HepG2 (cell line): ENCODE measurements around the gene BCDIN3D. TPM values are rescaled to one million over a fixed set of nuclear protein-coding genes. Genes with fewer than 3 reads are reported as not detected.

Experiments
- ATAC-seq: fragments of 200-7000 bp; cut with Tn5 transposase; 3 replicates; pipeline ENCODE4 v1.9.1; 2020; ENCODE audit warnings: mild to moderate bottlenecking, moderate library complexity
- BruUV-seq: library from RNA; stranded (reverse); fragments of 400-500 nt; replicated peaks from 2 replicates; lab custom pipeline; 2021; lab: Mats Ljungman, UMichigan
- CTCF ChIA-PET: fragments of 300-600 bp; formaldehyde crosslinking; extraction: SDS; loops from one replicate; lab custom pipeline; 2021; ENCODE audit warnings: low total read pairs, inconsistent platforms, low intra/inter-chr PET ratio; lab: Yijun Ruan, JAX
- POLR2A ChIA-PET: fragments of 350-600 bp; sonication (Branson Sonifier 250); formaldehyde crosslinking; loops from one replicate; lab custom pipeline; 2020; ENCODE audit warnings: antibody characterized with exemption, inconsistent platforms; lab: Yijun Ruan, JAX
- DNase-seq: peaks from one replicate; pipeline ENCODE4 v3.0.0-alpha.2; 2015; ENCODE audit warnings: low spot score
- FAIRE-seq: peaks from 3 replicates; lab custom pipeline; 2011; peaks lifted over from hg19 to GRCh38; lab: Jason Lieb, UNC
- H2AFZ ChIP-seq: one replicate; pipeline ENCODE4 v1.6.1; 2011; ENCODE audit warnings: low read length, inconsistent platforms
- H3K27ac ChIP-seq: fragments of 300-600 bp; 3 replicates; pipeline ENCODE4 v1.8.0; 2011; ENCODE audit warnings: mixed run types, mild to moderate bottlenecking, mixed read lengths, low read length, inconsistent platforms; ENCODE audit not compliant: insufficient read depth; ENCODE audit errors: extremely low read length
- H3K27me3 ChIP-seq, 2 experiments: fragments of 200-600 bp in 1 of 2; 2 replicates in 1 of 2; 3 replicates in 1 of 2; pipeline versions ENCODE4 v1.6.0 to v1.8.0; 2011; ENCODE audit warnings: low read length in 2 of 2, mild to moderate bottlenecking in 2 of 2, moderate library complexity in 2 of 2, inconsistent platforms in 1 of 2; ENCODE audit not compliant: insufficient read depth in 2 of 2, control insufficient read depth in 1 of 2
- H3K36me3 ChIP-seq, 2 experiments: fragments of 200-600 bp in 1 of 2; replicated peaks in 1 of 2; 2 replicates in 1 of 2; 3 replicates in 1 of 2; pipeline versions ENCODE4 v1.5.1 to v1.8.0; 2011; ENCODE audit warnings: low read length in 2 of 2, inconsistent platforms in 1 of 2; ENCODE audit not compliant: insufficient read depth in 2 of 2, control insufficient read depth in 1 of 2
- H3K4me1 ChIP-seq: 2 replicates; pipeline ENCODE4 v1.5.1; 2012; ENCODE audit warnings: low read length, inconsistent platforms; ENCODE audit not compliant: insufficient read depth
- H3K4me2 ChIP-seq: 2 replicates; pipeline ENCODE4 v1.6.0; 2011; ENCODE audit warnings: low read depth, low read length, inconsistent platforms
- H3K4me3 ChIP-seq, 3 experiments: fragments of 200-600 bp in 1 of 3; sonication (generic), shearing (Covaris generic) in 1 of 3; replicated peaks in 1 of 3; 2 replicates each; pipeline ENCODE4 v1.5.1; 2011 to 2016; ENCODE audit warnings: low read length in 3 of 3, inconsistent platforms in 2 of 3, low read depth in 2 of 3, mild to moderate bottlenecking in 2 of 3, control low read depth in 1 of 3, mixed read lengths in 1 of 3; ENCODE audit not compliant: insufficient read depth in 1 of 3
- H3K79me2 ChIP-seq: one replicate; pipeline ENCODE4 v1.6.1; 2011; ENCODE audit warnings: low read length, inconsistent platforms; ENCODE audit not compliant: insufficient read depth
- H3K9ac ChIP-seq: 2 replicates; pipeline ENCODE4 v1.6.0; 2011; ENCODE audit warnings: mild to moderate bottlenecking, low read depth, low read length, inconsistent platforms; ENCODE audit not compliant: insufficient read depth
- H3K9me3 ChIP-seq: 2 replicates; pipeline ENCODE4 v1.5.1; 2012; ENCODE audit warnings: mild to moderate bottlenecking, low read length
- H4K20me1 ChIP-seq: 2 replicates; pipeline ENCODE4 v1.6.0; 2011; ENCODE audit warnings: inconsistent platforms, mild to moderate bottlenecking, low read length, moderate library complexity; ENCODE audit not compliant: insufficient read depth
- BHLHE40 ChIP-seq: IDR thresholded peaks from 2 replicates; pipeline ENCODE4 v1.6.1; 2011; ENCODE audit warnings: low read length, improper control_type of control experiment
- GABPB1 ChIP-seq: IDR thresholded peaks from 2 replicates; pipeline ENCODE4 v1.6.1; 2016; ENCODE audit warnings: mild to moderate bottlenecking, missing genetic modification reagents, moderate library complexity, missing compliant biosample characterization
- HNRNPL ChIP-seq: fragments of 200-400 bp; formaldehyde crosslinking; IDR thresholded peaks from 2 replicates; pipeline ENCODE4 v1.6.1; 2017; ENCODE audit warnings: mild to moderate bottlenecking, low read depth, low read length
- JUNB ChIP-seq: sonication (generic); formaldehyde crosslinking; IDR thresholded peaks from 2 replicates; pipeline ENCODE4 v1.8.0; 2022; ENCODE audit warnings: missing genetic modification reagents, mild to moderate bottlenecking, borderline replicate concordance
- PATZ1 ChIP-seq: sonication (generic); formaldehyde crosslinking; IDR thresholded peaks from 2 replicates; pipeline ENCODE4 v1.4.0; 2020; ENCODE audit warnings: missing genetic modification reagents
- SMAD1 ChIP-seq: sonication (generic); formaldehyde crosslinking; IDR thresholded peaks from 2 replicates; pipeline ENCODE4 v1.4.0; 2020; ENCODE audit warnings: missing genetic modification reagents, low read depth, mild to moderate bottlenecking, borderline replicate concordance
- ZBTB33 ChIP-seq: sonication (generic); formaldehyde crosslinking; IDR thresholded peaks from 2 replicates; pipeline ENCODE4 v1.4.0; 2020; ENCODE audit warnings: missing genetic modification reagents
- ZBTB40 ChIP-seq, 2 experiments: fragments of 450-650 bp in 1 of 2; sonication (generic) in 1 of 2; formaldehyde crosslinking in 1 of 2; IDR thresholded peaks; 2 replicates each; pipeline versions ENCODE4 v1.6.1 to v1.8.0; 2016 to 2022; ENCODE audit warnings: antibody characterized with exemption in 1 of 2, mild to moderate bottlenecking in 1 of 2, missing genetic modification reagents in 1 of 2
- ZNF432 ChIP-seq: sonication (generic); formaldehyde crosslinking; IDR thresholded peaks from 2 replicates; pipeline ENCODE4 v1.5.0; 2020; ENCODE audit warnings: missing genetic modification reagents, mild to moderate bottlenecking, borderline replicate concordance
- WGBS: methylation state at CpG from one replicate; pipeline ENCODE4 v1.1.6; 2017; ENCODE audit warnings: low lambda C conversion rate; 5-methylcytosine and 5-hydroxymethylcytosine counted together
- in situ Hi-C: cut with HindIII; loops from 2 replicates; pipeline ENCODE4 v1.10.0; 2017; ENCODE audit warnings: low pct_unique_long_range_greater_than_20kb; ENCODE audit not compliant: extremely low pct_ligation_motif_present
- intact Hi-C: fragments of 100-400 bp; cut with micrococcal nuclease; formaldehyde crosslinking; loops from one replicate; pipeline ENCODE4 v1.10.0; 2022; ENCODE audit not compliant: unreplicated experiment
- polyA plus RNA-seq, 8 experiments: library from polyadenylated mRNA; depleted of rRNA in 3 of 8; stranded (reverse) in 7 of 8; unstranded in 1 of 8; fragments of >200 nt; fragmentation: Illumina TruSeq in 4 of 8; extraction: Trizol in 4 of 8; gene quantifications; 2 replicates each; pipeline versions ENCODE4 v1.2.1 to v1.2.3, GENCODE V29; 2011 to 2016; ENCODE audit warnings: low read depth in 4 of 8, missing spikeins in 1 of 8, mixed read lengths in 1 of 8; ENCODE audit not compliant: insufficient read depth in 1 of 8
- total RNA-seq, 5 experiments: library from RNA; depleted of rRNA; stranded (reverse); fragments of >200 nt; fragmentation: Illumina TruSeq; extraction: Trizol; gene quantifications; 2 replicates each; pipeline ENCODE4 v1.2.3, GENCODE V29; 2016; ENCODE audit warnings: low read depth in 1 of 5

BCDIN3D gene
- total and polyA plus RNA-seq, 2 of the 13 experiments (the other 11 are each of a cell fraction or from before 2014, with no cell fraction given) = 2.2 to 2.5 TPM

GRCh38 chr12:49888461-49889151 is 45.7 kb upstream of the BCDIN3D start:
- H4K20me1 ChIP-seq = no peaks in the 10 kb centered on the region
- no peaks in the 10 kb centered on the region for H3K79me2 ChIP-seq
- no peak overlapping the region for H3K27ac ChIP-seq
- ATAC-seq (peak; percentile 20), FAIRE-seq (no peak), DNase-seq (no peak)
- in situ Hi-C loops = no loop called here
- BruUV-seq = no TSS peak
- H3K4me2 ChIP-seq = peak overlapping the region; percentile 67; the same call in 1 of the 2 replicates
- intact Hi-C loops = no loop called here
- H3K9ac ChIP-seq = no peak overlapping the region
- H3K36me3 ChIP-seq = no peaks in the 10 kb centered on the region
- CTCF ChIA-PET = no interaction called here
- TF ChIP-seq ZNF432 (CRISPR knock-in tag) (no peak), SMAD1 (CRISPR knock-in tag) (no peak), JUNB (no peak), HNRNPL (peak; percentile 86; the same call in 1 of the 2 replicates), BHLHE40 (0 out of 2 replicates have a peak, but pooled peaks have one; percentile 11), PATZ1 (CRISPR knock-in tag) (peak; percentile 25; the same call in 1 of the 2 replicates), ZBTB40 (IDR thresholded peaks at IDR 0.05) (no peak), ZBTB40 (CRISPR knock-in tag; IDR thresholded peaks at IDR 0.05) (no peak), ZBTB33 (CRISPR knock-in tag) (0 out of 2 replicates have a peak, but pooled peaks have one; percentile 7), GABPB1 (CRISPR knock-in tag) (peak; percentile 22; the same call in 1 of the 2 replicates)
- peaks cover 6 to 71% of the 10 kb centered on the region in 2 experiments; a peak in 4 of 5 replicates for H3K27me3 ChIP-seq
- H2AFZ ChIP-seq = no peak overlapping the region
- no peaks in the 10 kb centered on the region for H3K9me3 ChIP-seq
- H3K4me1 ChIP-seq = peaks cover 50% of the 10 kb centered on the region
- no peak overlapping the region for H3K4me3 ChIP-seq
- POLR2A ChIA-PET = interaction anchor here (1.0 kb wide), 1 partner anchor 21 kb away, joined by 3 read pairs; no protein-coding TSS in a partner anchor
- WGBS = 28% methylated on average over 6 of the region's 13 CpGs
